Osteocyte (in vitro differentiated cells): ENCODE measurements around the gene SVOP. TPM values are rescaled to one million over a fixed set of nuclear protein-coding genes. Genes with fewer than 3 reads are reported as not detected.

Source experiments
- DNase-seq: peaks from one replicate; pipeline ENCODE4 v3.0.0; 2021; ENCODE audit warnings: mixed read lengths; ENCODE audit not compliant: unreplicated experiment; ENCODE audit errors: extremely low spot score
- H3K27ac Mint-ChIP-seq: one replicate; pipeline ENCODE4 v1.8.0; 2021; ENCODE audit warnings: mild to moderate bottlenecking, mixed read lengths; ENCODE audit not compliant: unreplicated experiment
- H3K27me3 Mint-ChIP-seq: one replicate; pipeline ENCODE4 v1.8.0; 2021; ENCODE audit warnings: mixed read lengths; ENCODE audit not compliant: unreplicated experiment
- H3K36me3 Mint-ChIP-seq: one replicate; pipeline ENCODE4 v1.8.0; 2021; ENCODE audit warnings: mixed read lengths; ENCODE audit not compliant: unreplicated experiment
- H3K4me1 Mint-ChIP-seq: one replicate; pipeline ENCODE4 v1.8.0; 2021; ENCODE audit warnings: mixed read lengths; ENCODE audit not compliant: unreplicated experiment
- H3K4me3 Mint-ChIP-seq: one replicate; pipeline ENCODE4 v1.8.0; 2021; ENCODE audit warnings: mild to moderate bottlenecking, moderate library complexity, mixed read lengths; ENCODE audit not compliant: unreplicated experiment
- H3K9me3 Mint-ChIP-seq: one replicate; pipeline ENCODE4 v1.8.0; 2021; ENCODE audit warnings: mixed read lengths; ENCODE audit not compliant: unreplicated experiment
- CTCF ChIP-seq: fragments of 200-600 bp; sonication (generic); IDR thresholded peaks from 2 replicates; pipeline ENCODE4 v1.5.0; 2021; ENCODE audit warnings: antibody characterized with exemption, mild to moderate bottlenecking, moderate library complexity
- total RNA-seq: library from RNA; stranded (reverse); gene quantifications from 2 replicates; pipeline ENCODE4 v1.2.1, GENCODE V29; 2021

SVOP gene
- total RNA-seq, 1 donor from 2014 or later: not detected

- no peak overlapping the region for H3K4me3 Mint-ChIP-seq
- no peaks in the 10 kb centered on the region for H3K27me3 Mint-ChIP-seq
- DNase-seq: no peak
- no peak for TF ChIP-seq CTCF
- H3K36me3 Mint-ChIP-seq: no peaks in the 10 kb centered on the region
- H3K9me3 Mint-ChIP-seq: no peaks in the 10 kb centered on the region
- no peaks in the 10 kb centered on the region for H3K4me1 Mint-ChIP-seq
- no peak overlapping the region for H3K27ac Mint-ChIP-seq
These were observed 38.1 kb downstream of the SVOP start for GRCh38 chr12:108982621-108983219.

GRCh38 chr12:108981835-108982234, 39.0 kb downstream of the SVOP start:
- no peak for TF ChIP-seq CTCF
- Mint-ChIP-seq H3K36me3 (no peaks in the 10 kb centered on the region), H3K27ac (no peak overlapping the region), H3K4me3 (no peak overlapping the region), H3K4me1 (no peaks in the 10 kb centered on the region), H3K27me3 (no peaks in the 10 kb centered on the region), H3K9me3 (no peaks in the 10 kb centered on the region)
- DNase-seq: no peak

- H3K27ac Mint-ChIP-seq: no peak overlapping the region
- no peaks in the 10 kb centered on the region for H3K4me1 Mint-ChIP-seq
These were observed 39.8 kb downstream of the SVOP start for GRCh38 chr12:108980831-108981618.

GRCh38 chr12:108977360-108977759, 43.5 kb downstream of the SVOP start:
- Mint-ChIP-seq H3K9me3 (no peaks in the 10 kb centered on the region), H3K27me3 (no peaks in the 10 kb centered on the region), H3K27ac (no peak overlapping the region), H3K4me3 (no peak overlapping the region), H3K36me3 (no peaks in the 10 kb centered on the region), H3K4me1 (peaks cover 8% of the 10 kb centered on the region)
- DNase-seq: no peak
- no peak for TF ChIP-seq CTCF

More at GRCh38 chr12:108980831-108981618, 39.8 kb downstream of the SVOP start:
- H3K4me3 Mint-ChIP-seq: no peak overlapping the region
- no peaks in the 10 kb centered on the region for H3K27me3 Mint-ChIP-seq
- H3K9me3 Mint-ChIP-seq: no peaks in the 10 kb centered on the region
- H3K36me3 Mint-ChIP-seq: no peaks in the 10 kb centered on the region
- no peak for TF ChIP-seq CTCF
- DNase-seq: no peak

GRCh38 chr12:108975024-108975593, 45.8 kb downstream of the SVOP start:
- Mint-ChIP-seq H3K4me1 (peaks cover 8% of the 10 kb centered on the region), H3K9me3 (no peaks in the 10 kb centered on the region), H3K4me3 (no peak overlapping the region), H3K36me3 (no peaks in the 10 kb centered on the region), H3K27ac (no peak overlapping the region), H3K27me3 (no peaks in the 10 kb centered on the region)
- no peak for TF ChIP-seq CTCF
- DNase-seq: no peak
